Measurements from ENCODE around the gene SP2.

DNA sequence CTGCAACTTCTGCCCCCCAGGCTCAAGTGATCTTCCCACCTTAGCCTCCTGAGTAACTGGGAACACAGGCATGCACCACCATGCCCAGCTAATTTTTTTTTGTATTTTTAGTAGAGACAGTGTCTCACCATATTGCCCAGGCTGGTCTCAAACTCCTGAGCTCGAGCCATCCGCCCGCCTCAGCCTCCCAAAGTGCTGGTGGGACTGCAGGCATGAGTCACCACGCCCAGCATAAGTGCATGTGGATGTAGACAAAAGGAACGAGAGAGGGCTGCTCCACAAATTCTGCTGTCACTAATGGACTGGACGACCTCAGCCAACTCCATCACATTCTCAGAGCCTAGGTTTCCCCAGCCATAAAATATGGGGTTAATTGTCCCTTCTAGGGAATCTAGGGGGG is 7.7 kb upstream of the SP2 start:
- TF ChIP-seq, protein P1, sequence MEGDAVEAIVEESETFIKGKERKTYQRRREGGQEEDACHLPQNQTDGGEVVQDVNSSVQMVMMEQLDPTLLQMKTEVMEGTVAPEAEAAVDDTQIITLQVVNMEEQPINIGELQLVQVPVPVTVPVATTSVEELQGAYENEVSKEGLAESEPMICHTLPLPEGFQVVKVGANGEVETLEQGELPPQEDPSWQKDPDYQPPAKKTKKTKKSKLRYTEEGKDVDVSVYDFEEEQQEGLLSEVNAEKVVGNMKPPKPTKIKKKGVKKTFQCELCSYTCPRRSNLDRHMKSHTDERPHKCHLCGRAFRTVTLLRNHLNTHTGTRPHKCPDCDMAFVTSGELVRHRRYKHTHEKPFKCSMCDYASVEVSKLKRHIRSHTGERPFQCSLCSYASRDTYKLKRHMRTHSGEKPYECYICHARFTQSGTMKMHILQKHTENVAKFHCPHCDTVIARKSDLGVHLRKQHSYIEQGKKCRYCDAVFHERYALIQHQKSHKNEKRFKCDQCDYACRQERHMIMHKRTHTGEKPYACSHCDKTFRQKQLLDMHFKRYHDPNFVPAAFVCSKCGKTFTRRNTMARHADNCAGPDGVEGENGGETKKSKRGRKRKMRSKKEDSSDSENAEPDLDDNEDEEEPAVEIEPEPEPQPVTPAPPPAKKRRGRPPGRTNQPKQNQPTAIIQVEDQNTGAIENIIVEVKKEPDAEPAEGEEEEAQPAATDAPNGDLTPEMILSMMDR (IDR thresholded peaks at IDR 0.05), result no peak
- TF ChIP-seq POLR2A (IDR thresholded peaks at IDR 0.05), result no peak
- no peak for TF ChIP-seq POLR2AphosphoS5 (IDR thresholded peaks at IDR 0.05)

All from prostate gland (tissue), 2 donors.